CD4-positive, alpha-beta memory T cell (primary cell): ENCODE measurements around the gene ITIH3. TPM values are rescaled to one million over a fixed set of nuclear protein-coding genes. Genes with fewer than 3 reads are reported as not detected.

Experiments
- CTCF ChIA-PET: fragments of 350-600 bp; sonication (Branson Sonifier 250); formaldehyde crosslinking; loops from one replicate; lab custom pipeline; 2021; ENCODE audit warnings: inconsistent platforms; ENCODE audit not compliant: partially characterized antibody; lab: Charles Lee
- POLR2A ChIA-PET: fragments of 350-600 bp; sonication (Branson Sonifier 250); formaldehyde crosslinking; loops from one replicate; lab custom pipeline; 2021; ENCODE audit not compliant: partially characterized antibody; lab: Charles Lee
- DNase-seq, 5 donors: peaks; one replicate each; pipeline versions ENCODE4 v3.0.0 to v3.0.0-alpha.2; 2020 to 2022; ENCODE audit warnings: mixed read lengths in 1 of 5
- H3K27ac ChIP-seq: one replicate; pipeline ENCODE4 v1.7.0; 2013; ENCODE audit warnings: low read depth, low read length
- H3K27me3 ChIP-seq: 2 replicates; pipeline ENCODE4 v1.7.0; 2013; ENCODE audit warnings: mild to moderate bottlenecking, low read length, moderate library complexity; ENCODE audit not compliant: insufficient read depth
- H3K36me3 ChIP-seq: 2 replicates; pipeline ENCODE4 v1.7.0; 2013; ENCODE audit warnings: mild to moderate bottlenecking, low read length, moderate library complexity; ENCODE audit not compliant: insufficient read depth
- H3K4me1 ChIP-seq: 2 replicates; pipeline ENCODE4 v1.7.0; 2013; ENCODE audit warnings: mild to moderate bottlenecking, low read length, moderate library complexity; ENCODE audit not compliant: insufficient read depth
- H3K4me3 ChIP-seq, 2 donors: one replicate each; pipeline ENCODE4 v1.7.0; 2013; ENCODE audit warnings: low read length in 2 of 2, mild to moderate bottlenecking in 1 of 2
- H3K9me3 ChIP-seq, 2 donors: one replicate each; pipeline ENCODE4 v1.7.0; 2013; ENCODE audit warnings: low read length in 2 of 2, control low read depth in 1 of 2; ENCODE audit not compliant: control insufficient read depth in 1 of 2
- H3K27ac Mint-ChIP-seq, 7 donors: one replicate each; pipeline ENCODE4 v1.8.0; 2020 to 2021; ENCODE audit warnings: mixed read lengths in 7 of 7, mild to moderate bottlenecking in 6 of 7, inconsistent platforms in 3 of 7, moderate library complexity in 3 of 7
- H3K27me3 Mint-ChIP-seq, 2 donors: one replicate each; pipeline ENCODE4 v1.8.0; 2020 to 2021; ENCODE audit warnings: mixed read lengths in 2 of 2
- H3K36me3 Mint-ChIP-seq, 2 donors: one replicate each; pipeline ENCODE4 v1.8.0; 2020 to 2021; ENCODE audit warnings: mixed read lengths in 2 of 2, inconsistent platforms in 1 of 2, mild to moderate bottlenecking in 1 of 2
- H3K4me1 Mint-ChIP-seq, 4 donors: one replicate each; pipeline ENCODE4 v1.8.0; 2020 to 2021; ENCODE audit warnings: mixed read lengths in 4 of 4, mild to moderate bottlenecking in 1 of 4
- H3K4me3 Mint-ChIP-seq, 8 donors: one replicate each; pipeline ENCODE4 v1.8.0; 2020 to 2021; ENCODE audit warnings: mixed read lengths in 8 of 8, mild to moderate bottlenecking in 7 of 8, moderate library complexity in 6 of 8, inconsistent platforms in 3 of 8
- H3K9me3 Mint-ChIP-seq, 8 donors: one replicate each; pipeline ENCODE4 v1.8.0; 2020 to 2021; ENCODE audit warnings: mixed read lengths in 8 of 8, mild to moderate bottlenecking in 5 of 8, inconsistent platforms in 3 of 8, moderate library complexity in 1 of 8
- intact Hi-C: fragments of 100-400 bp; cut with micrococcal nuclease; formaldehyde crosslinking; loops from one replicate; pipeline ENCODE4 v1.15.1; 2023
- polyA plus RNA-seq, 2 donors: library from polyadenylated mRNA; unstranded; fragments of 300-500 nt; fragmentation: Illumina TruSeq; gene quantifications; one replicate each; pipeline ENCODE4 v1.2.3, GENCODE V29; 2021
- total RNA-seq, 2 experiments: library from RNA; stranded (reverse); gene quantifications; one replicate each; pipeline ENCODE4 v1.2.3, GENCODE V29; 2021

Gene ITIH3
- total and polyA plus RNA-seq, 4 experiments from 2014 or later: not detected

DNA sequence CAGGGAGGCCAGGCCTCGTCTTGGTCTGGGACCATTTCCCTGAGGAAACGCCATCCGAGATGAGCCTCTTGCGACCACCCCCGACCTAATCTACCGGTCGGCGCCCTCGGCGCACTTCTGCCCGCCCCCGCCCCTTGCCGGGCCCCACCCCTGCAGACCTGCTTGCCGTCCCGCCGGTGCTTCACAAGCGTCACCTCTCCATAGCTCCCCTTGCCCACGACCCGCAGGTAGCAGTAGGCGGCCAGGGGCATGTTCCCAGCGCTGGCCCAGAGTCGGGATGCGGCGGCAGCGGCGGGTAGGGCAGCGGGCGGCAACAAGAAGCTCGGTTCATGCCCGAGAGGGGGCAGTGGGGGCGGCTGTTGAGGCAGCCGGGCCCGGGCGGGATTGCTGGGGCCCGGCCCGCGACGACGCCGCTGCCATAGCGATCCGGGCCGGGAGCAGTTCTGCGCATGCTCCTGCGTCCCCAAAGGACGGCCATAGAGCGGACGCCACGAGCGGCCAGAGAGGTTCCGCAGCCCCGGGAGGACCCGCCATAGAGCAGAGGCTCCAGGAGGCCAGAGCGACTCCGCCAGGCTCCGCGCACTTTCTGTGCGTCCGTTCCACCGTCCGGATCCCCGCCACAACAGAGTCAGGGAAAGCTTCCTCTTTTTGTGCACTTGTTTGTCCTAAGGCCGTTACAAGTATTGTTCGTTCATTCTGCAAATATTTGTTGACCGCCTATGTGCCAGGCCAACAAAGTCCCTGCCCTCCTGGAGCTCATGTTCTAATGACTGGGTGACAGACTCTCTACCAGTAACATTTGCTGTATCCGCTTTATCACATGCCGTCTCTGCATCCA lies 23.9 kb upstream of the ITIH3 start, which contains the start of gene NEK4:
NEK4 (minus strand) TSS at position 445 of the 838 bp plus-strand sequence; CDS start at position 251, 194 bp downstream.
- H3K9me3 ChIP-seq: no peaks in the 10 kb centered on the region
- Mint-ChIP-seq H3K36me3 (peaks cover 7 to 29% of the 10 kb centered on the region in 2 donors), H3K9me3 (no peaks in the 10 kb centered on the region), H3K4me1 (peaks cover 13 to 32% (median 20%) of the 10 kb centered on the region in 4 donors), H3K27ac (peak within 1 kb of the TSS; percentile 88 to 98 (median 94)), H3K27me3 (no peaks in the 10 kb centered on the region), H3K4me3 (peak within 1 kb of the TSS; percentile 96 to 100 (median 97))
- peak; percentile 72 to 84 (median 80) for DNase-seq
- H3K36me3 ChIP-seq: no peaks in the 10 kb centered on the region
- CTCF ChIA-PET: interaction anchor here (0.6 to 1.7 kb wide), 2 partner anchors 301 to 1129 kb away, joined by 3 read pairs; no protein-coding TSS in a partner anchor
- H3K4me3 ChIP-seq: peak within 1 kb of the TSS; percentile 53 to 56
- POLR2A ChIA-PET: interaction anchor here (0.7 to 1.7 kb wide), 9 partner anchors 50 to 275 kb away, joined by 3 to 7 read pairs (median 4); partner anchors contain the start of genes GLT8D1, SFMBT1, SPCS1 and UQCC5
- H3K27ac ChIP-seq: peak within 1 kb of the TSS; percentile 59
- peaks cover 17% of the 10 kb centered on the region for H3K4me1 ChIP-seq
- intact Hi-C loops: loop anchor here (1.0 to 2.0 kb wide), 4 partner anchors 64 to 127 kb away; partner anchors contain the start of genes PBRM1, SPCS1 and STIMATE
- no peaks in the 10 kb centered on the region for H3K27me3 ChIP-seq

GRCh38 chr3:52771334-52771681 lies 23.3 kb upstream of the ITIH3 start:
- peaks cover 3 to 23% of the 10 kb centered on the region in 2 donors for H3K36me3 Mint-ChIP-seq
- Histone ChIP-seq H3K4me3 (peak overlapping the region; percentile 53 to 56), H3K36me3 (no peaks in the 10 kb centered on the region), H3K4me1 (peaks cover 17% of the 10 kb centered on the region), H3K27me3 (no peaks in the 10 kb centered on the region), H3K9me3 (no peaks in the 10 kb centered on the region), H3K27ac (peak overlapping the region; percentile 59)
- no peaks in the 10 kb centered on the region for H3K9me3 Mint-ChIP-seq
- DNase-seq: no peak
- CTCF ChIA-PET: interaction anchor here (0.6 to 1.7 kb wide), 3 partner anchors 13 to 1129 kb away, joined by 3 read pairs; no protein-coding TSS in a partner anchor
- no peaks in the 10 kb centered on the region for H3K27me3 Mint-ChIP-seq
- H3K27ac Mint-ChIP-seq: peak overlapping the region; percentile 87 to 98 (median 94)
- intact Hi-C loops: loop anchor here (1.0 to 2.0 kb wide), 4 partner anchors 65 to 126 kb away; partner anchors contain the start of genes PBRM1, SPCS1 and STIMATE
- POLR2A ChIA-PET: interaction anchor here (0.7 to 1.7 kb wide), 9 partner anchors 51 to 275 kb away, joined by 3 to 7 read pairs (median 4); partner anchors contain the start of genes GLT8D1, SFMBT1, SPCS1 and UQCC5
- peak overlapping the region; percentile 96 to 100 (median 97) for H3K4me3 Mint-ChIP-seq
- peaks cover 13 to 32% (median 20%) of the 10 kb centered on the region in 4 donors for H3K4me1 Mint-ChIP-seq

- Mint-ChIP-seq H3K27ac (peak overlapping the region in 6 of 7 donors; percentile 87 to 97 (median 92)), H3K4me3 (peak overlapping the region; percentile 96 to 100 (median 97)), H3K36me3 (peaks cover 3 to 22% of the 10 kb centered on the region in 2 donors), H3K9me3 (no peaks in the 10 kb centered on the region), H3K27me3 (no peaks in the 10 kb centered on the region), H3K4me1 (peaks cover 13 to 32% (median 20%) of the 10 kb centered on the region in 4 donors)
- H3K27me3 ChIP-seq: no peaks in the 10 kb centered on the region
- intact Hi-C loops: loop anchor here (1.0 to 2.0 kb wide), 4 partner anchors 65 to 126 kb away; partner anchors contain the start of genes PBRM1, SPCS1 and STIMATE
- CTCF ChIA-PET: interaction anchor here (0.6 to 1.7 kb wide), 3 partner anchors 13 to 1130 kb away, joined by 3 read pairs; no protein-coding TSS in a partner anchor
- POLR2A ChIA-PET: interaction anchor here (0.7 to 1.7 kb wide), 8 partner anchors 51 to 274 kb away, joined by 3 to 7 read pairs (median 4); partner anchors contain the start of genes GLT8D1, SFMBT1, SPCS1 and UQCC5
- no peaks in the 10 kb centered on the region for H3K9me3 ChIP-seq
- H3K36me3 ChIP-seq: no peaks in the 10 kb centered on the region
- H3K4me1 ChIP-seq: peaks cover 17% of the 10 kb centered on the region
- H3K27ac ChIP-seq: no peak overlapping the region
- DNase-seq: no peak
- H3K4me3 ChIP-seq: no peak overlapping the region
These were observed 22.9 kb upstream of the ITIH3 start for GRCh38 chr3:52771702-52772101.

- H3K4me1 Mint-ChIP-seq: peaks cover 13 to 27% (median 20%) of the 10 kb centered on the region in 4 donors
- Histone ChIP-seq H3K9me3 (no peaks in the 10 kb centered on the region), H3K4me3 (no peak overlapping the region), H3K27me3 (no peaks in the 10 kb centered on the region), H3K27ac (no peak overlapping the region), H3K36me3 (no peaks in the 10 kb centered on the region), H3K4me1 (peaks cover 17% of the 10 kb centered on the region)
- H3K27me3 Mint-ChIP-seq: no peaks in the 10 kb centered on the region
- DNase-seq: no peak
- ChIA-PET CTCF (no interaction called here), POLR2A (interaction anchor here (0.7 kb wide), 1 partner anchor 279 kb away, joined by 4 read pairs; no protein-coding TSS in a partner anchor)
- H3K36me3 Mint-ChIP-seq: peaks cover 0 to 10% of the 10 kb centered on the region in 2 donors
- peak overlapping the region in 1 of 7 donors; percentile 63 for H3K27ac Mint-ChIP-seq
- intact Hi-C loops: no loop called here
- H3K9me3 Mint-ChIP-seq: no peaks in the 10 kb centered on the region
- no peak overlapping the region for H3K4me3 Mint-ChIP-seq
These were observed 21.1 kb upstream of the ITIH3 start for GRCh38 chr3:52773361-52774065.

GRCh38 chr3:52774066-52774713 lies 20.4 kb upstream of the ITIH3 start:
- intact Hi-C loops: no loop called here
- CTCF ChIA-PET: no interaction called here
- Mint-ChIP-seq H3K27ac (no peak overlapping the region), H3K4me1 (peaks cover 13 to 24% (median 19%) of the 10 kb centered on the region in 4 donors), H3K9me3 (no peaks in the 10 kb centered on the region), H3K36me3 (peaks cover 0 to 8% of the 10 kb centered on the region in 2 donors), H3K27me3 (no peaks in the 10 kb centered on the region), H3K4me3 (no peak overlapping the region)
- Histone ChIP-seq H3K4me3 (no peak overlapping the region), H3K9me3 (no peaks in the 10 kb centered on the region), H3K36me3 (no peaks in the 10 kb centered on the region), H3K27ac (no peak overlapping the region), H3K27me3 (no peaks in the 10 kb centered on the region), H3K4me1 (peaks cover 17% of the 10 kb centered on the region)
- DNase-seq: no peak
- POLR2A ChIA-PET: interaction anchor here (0.7 kb wide), 1 partner anchor 279 kb away, joined by 4 read pairs; no protein-coding TSS in a partner anchor
